SK-N-SH (cell line): ENCODE measurements around the gene CDC25B. TPM values are rescaled to one million over a fixed set of nuclear protein-coding genes. Genes with fewer than 3 reads are reported as not detected.
A peak's percentile ranks its signal among the peaks of the same experiment; 100 is the strongest.

ENCODE experiments used
- CTCF ChIA-PET: fragments of 300-600, 350-600 bp; formaldehyde crosslinking; extraction: SDS; loops from one replicate; lab custom pipeline; 2021; lab: Yijun Ruan, JAX
- POLR2A ChIA-PET: fragments of 350-600 bp; sonication (Branson Sonifier 250); formaldehyde crosslinking; extraction: SDS; loops from one replicate; lab custom pipeline; 2020; ENCODE audit warnings: antibody characterized with exemption, inconsistent platforms; lab: Yijun Ruan, JAX
- DNase-seq: peaks from one replicate; pipeline ENCODE4 v3.0.0; 2012
- H2AFZ ChIP-seq: fragments of 200-600 bp; sonication (generic); 2 replicates; pipeline ENCODE4 v1.8.1; 2016; ENCODE audit warnings: antibody characterized with exemption, mild to moderate bottlenecking, low read depth
- H3F3A ChIP-seq: fragments of 200-600 bp; sonication (generic); replicated peaks from 2 replicates; pipeline ENCODE3; 2016; ENCODE audit warnings: antibody characterized with exemption, mild to moderate bottlenecking; ENCODE audit not compliant: insufficient read depth
- H3K27ac ChIP-seq, 2 experiments: fragments of 200-500 bp in 1 of 2; fragments of 200-600 bp in 1 of 2; sonication (Bioruptor generic) in 1 of 2; sonication (generic), shearing (Covaris generic) in 1 of 2; 2 replicates each; pipeline versions ENCODE4 v1.5.1 to v1.6.1; 2014 to 2016; ENCODE audit warnings: low read depth in 2 of 2, inconsistent platforms in 1 of 2, low read length in 1 of 2, mild to moderate bottlenecking in 1 of 2, mixed read lengths in 1 of 2
- H3K27me3 ChIP-seq: fragments of 200-600 bp; sonication (generic), shearing (Covaris generic); 2 replicates; pipeline ENCODE4 v1.6.1; 2016; ENCODE audit warnings: mixed run types; ENCODE audit not compliant: insufficient read depth
- H3K36me3 ChIP-seq, 2 experiments: fragments of 200-500 bp in 1 of 2; fragments of 200-600 bp in 1 of 2; sonication (Bioruptor generic) in 1 of 2; sonication (generic) in 1 of 2; replicated peaks in 1 of 2; 2 replicates each; pipeline versions ENCODE3 to v1.5.1; 2014 to 2016; ENCODE audit warnings: low read length in 1 of 2, mild to moderate bottlenecking in 1 of 2; ENCODE audit not compliant: insufficient read depth in 2 of 2, control insufficient read depth in 1 of 2
- H3K4me1 ChIP-seq, 2 experiments: fragments of 200-500 bp in 1 of 2; fragments of 200-600 bp in 1 of 2; sonication (Bioruptor generic) in 1 of 2; sonication (generic), shearing (Covaris generic) in 1 of 2; 2 replicates each; pipeline versions ENCODE4 v1.5.1 to v1.6.1; 2014 to 2016; ENCODE audit warnings: low read depth in 1 of 2, low read length in 1 of 2, mixed run types in 1 of 2; ENCODE audit not compliant: insufficient read depth in 2 of 2, control insufficient read depth in 1 of 2
- H3K4me2 ChIP-seq: fragments of 200-600 bp; sonication (generic), shearing (Covaris generic); 2 replicates; pipeline ENCODE4 v1.6.1; 2017; ENCODE audit warnings: mixed run types
- H3K4me3 ChIP-seq, 2 experiments: fragments of 200-500 bp in 1 of 2; fragments of 200-600 bp in 1 of 2; sonication (Bioruptor generic) in 1 of 2; sonication (generic), shearing (Covaris generic) in 1 of 2; 2 replicates each; pipeline versions ENCODE4 v1.5.1 to v1.8.1; 2014 to 2016; ENCODE audit warnings: low read depth in 2 of 2, inconsistent platforms in 1 of 2, low read length in 1 of 2, mild to moderate bottlenecking in 1 of 2, mixed read lengths in 1 of 2, moderate library complexity in 1 of 2
- H3K79me2 ChIP-seq: fragments of 200-600 bp; sonication (generic); 2 replicates; pipeline ENCODE4 v1.8.1; 2017; ENCODE audit warnings: mild to moderate bottlenecking; ENCODE audit not compliant: insufficient read depth
- H3K9ac ChIP-seq: fragments of 200-600 bp; sonication (generic); 2 replicates; pipeline ENCODE4 v1.6.1; 2017; ENCODE audit warnings: mixed run types
- H3K9me2 ChIP-seq: fragments of 200-600 bp; sonication (generic); 2 replicates; pipeline ENCODE4 v1.6.1; 2017; ENCODE audit warnings: mixed run types
- H3K9me3 ChIP-seq: fragments of 200-600 bp; sonication (generic); 2 replicates; pipeline ENCODE4 v1.6.1; 2017; ENCODE audit warnings: mixed run types, mild to moderate bottlenecking, moderate library complexity
- H4K20me1 ChIP-seq: fragments of 200-600 bp; sonication (generic); 2 replicates; pipeline ENCODE4 v1.6.1; 2017; ENCODE audit warnings: mild to moderate bottlenecking, mixed run types; ENCODE audit not compliant: insufficient read depth
- CHD2 ChIP-seq: fragments of 150-350 bp; IDR thresholded peaks from 2 replicates; pipeline ENCODE4 v1.6.1; 2018; ENCODE audit warnings: low read length; ENCODE audit not compliant: partially characterized antibody
- CTCF ChIP-seq: fragments of 200-600 bp; sonication (generic); IDR thresholded peaks from 2 replicates; pipeline ENCODE4 v1.6.1; 2017; ENCODE audit warnings: antibody characterized with exemption, mild to moderate bottlenecking, moderate library complexity
- ELF1 ChIP-seq: IDR thresholded peaks from 2 replicates; pipeline ENCODE4 v1.4.0; 2012
- EZH2phosphoT487 ChIP-seq: fragments of 200-600 bp; sonication (generic); IDR thresholded peaks from 2 replicates; pipeline ENCODE4 v1.6.1; 2017; ENCODE audit warnings: low read depth, mixed run types, mild to moderate bottlenecking, antibody characterized with exemption, moderate library complexity, borderline replicate concordance
- FOXJ3 ChIP-seq: sonication (generic); formaldehyde crosslinking; IDR thresholded peaks from 2 replicates; pipeline ENCODE4 v1.5.1; 2020; ENCODE audit warnings: mild to moderate bottlenecking, missing genetic modification reagents
- GABPA ChIP-seq: IDR thresholded peaks from 2 replicates; pipeline ENCODE4 v1.4.0; 2012; ENCODE audit warnings: low read depth, mild to moderate bottlenecking
- GATA2 ChIP-seq: sonication (generic); formaldehyde crosslinking; IDR thresholded peaks from 2 replicates; pipeline ENCODE4 v1.5.0; 2020; ENCODE audit warnings: mild to moderate bottlenecking, missing genetic modification reagents
- IRF3 ChIP-seq: fragments of 150-350 bp; IDR thresholded peaks from 2 replicates; pipeline ENCODE4 v1.6.1; 2016; ENCODE audit warnings: mild to moderate bottlenecking, low read depth, low read length
- JUND ChIP-seq: IDR thresholded peaks from 2 replicates; pipeline ENCODE4 v1.4.0; 2012
- MAX ChIP-seq: IDR thresholded peaks from 2 replicates; pipeline ENCODE4 v1.4.0; 2012; ENCODE audit warnings: low read depth
- MEF2A ChIP-seq: IDR thresholded peaks from 2 replicates; pipeline ENCODE4 v1.4.0; 2012; ENCODE audit warnings: low read depth, borderline replicate concordance
- MXI1 ChIP-seq: IDR thresholded peaks from 2 replicates; pipeline ENCODE4 v1.6.1; 2012; ENCODE audit warnings: mild to moderate bottlenecking, low read depth, low read length, improper control_type of control experiment
- NRF1 ChIP-seq: IDR thresholded peaks from 2 replicates; pipeline ENCODE4 v1.6.1; 2012; ENCODE audit warnings: low read depth, mild to moderate bottlenecking, low read length
- POLR2AphosphoS5 ChIP-seq: IDR thresholded peaks from 2 replicates; pipeline ENCODE4 v1.6.1; 2012; ENCODE audit warnings: low read depth, low read length
- RCOR1 ChIP-seq: fragments of 150-350 bp; IDR thresholded peaks from 2 replicates; pipeline ENCODE4 v1.6.1; 2017; ENCODE audit warnings: antibody characterized with exemption, low read length
- SMC3 ChIP-seq: IDR thresholded peaks from 2 replicates; pipeline ENCODE4 v1.6.1; 2012; ENCODE audit warnings: low read depth, low read length, improper control_type of control experiment
- TCF12 ChIP-seq: IDR thresholded peaks from 2 replicates; pipeline ENCODE4 v1.4.0; 2012
- TEAD4 ChIP-seq: IDR thresholded peaks from 2 replicates; pipeline ENCODE4 v1.4.0; 2012; ENCODE audit warnings: mild to moderate bottlenecking, borderline replicate concordance; ENCODE audit not compliant: insufficient read depth
- USF1 ChIP-seq: IDR thresholded peaks from 2 replicates; pipeline ENCODE4 v1.4.0; 2012; ENCODE audit warnings: low read depth, borderline replicate concordance
- USF2 ChIP-seq: fragments of 150-350 bp; IDR thresholded peaks from 2 replicates; pipeline ENCODE4 v1.6.1; 2017; ENCODE audit warnings: antibody characterized with exemption, low read length, low read depth, borderline replicate concordance
- YY1 ChIP-seq: IDR thresholded peaks from 2 replicates; pipeline ENCODE4 v1.4.0; 2012; ENCODE audit warnings: low read depth, mild to moderate bottlenecking
- WGBS: methylation state at CpG from one replicate; pipeline ENCODE4 v1.1.6; 2017; ENCODE audit warnings: low lambda C conversion rate; 5-methylcytosine and 5-hydroxymethylcytosine counted together
- polyA plus RNA-seq, 3 experiments: library from polyadenylated mRNA; depleted of rRNA; stranded (reverse); fragments of >200 nt; gene quantifications; 2 replicates each; pipeline ENCODE4 v1.2.3, GENCODE V29; 2012

CDC25B gene
- polyA plus RNA-seq, 1 of the 3 experiments (the other 2 are of a cell fraction) = 56.5 TPM

GRCh38 chr20:3767110-3767426, 29.0 kb upstream of the CDC25B start:
- peak overlapping the region; percentile 95 for H2AFZ ChIP-seq
- no peaks in the 10 kb centered on the region for H3K36me3 ChIP-seq
- peaks cover 9 to 22% of the 10 kb centered on the region in 2 experiments; a peak in 3 of 4 replicates for H3K4me1 ChIP-seq
- 2% methylated on average over 13 of the region's 21 CpGs for WGBS
- H3K27ac ChIP-seq = no peak overlapping the region; a peak in 1 of 4 replicates
- peaks cover 11% of the 10 kb centered on the region; the same call in 1 of the 2 replicates for H3K79me2 ChIP-seq
- TF ChIP-seq GATA2 (CRISPR knock-in tag) = no peak
- no peak for TF ChIP-seq TCF12
- no peak for TF ChIP-seq POLR2AphosphoS5
- TF ChIP-seq JUND = no peak
- no peak for TF ChIP-seq GABPA
- no peak for TF ChIP-seq MAX
- peak overlapping the region; percentile 81 for H3K9ac ChIP-seq
- no peaks in the 10 kb centered on the region for H3K9me3 ChIP-seq
- ChIA-PET CTCF (interaction anchor here (0.6 to 13.1 kb wide), 10 partner anchors 9 to 112 kb away, joined by 3 to 151 read pairs (median 16); partner anchors contain the start of genes AP5S1 and CENPB), POLR2A (interaction anchor here (2.1 to 2.7 kb wide), 3 partner anchors 11 to 19 kb away, joined by 11 to 18 read pairs (median 13); partner anchors contain the start of gene CENPB)
- H3K27me3 ChIP-seq = no peaks in the 10 kb centered on the region
- H4K20me1 ChIP-seq = no peaks in the 10 kb centered on the region
- peak overlapping the region; percentile 97 for H3K4me2 ChIP-seq
- no peak for DNase-seq
- no peaks in the 10 kb centered on the region for H3K9me2 ChIP-seq
- peaks cover 17% of the 10 kb centered on the region for H3F3A ChIP-seq
- peak overlapping the region; percentile 83 to 93 for H3K4me3 ChIP-seq

GRCh38 chr20:3767427-3768341, 28.4 kb upstream of the CDC25B start, which contains the start of gene ADISSP:
ADISSP (minus strand) TSS chr20:3767753; CDS start chr20:3760100, 7,653 bp downstream.
- H3K9me2 ChIP-seq = no peaks in the 10 kb centered on the region
- H3K27ac ChIP-seq = peak within 1 kb of the TSS; percentile 94 to 95
- H3K4me1 ChIP-seq = peaks cover 9 to 22% of the 10 kb centered on the region in 2 experiments; a peak in 3 of 4 replicates
- CTCF ChIA-PET = interaction anchor here (0.6 to 13.1 kb wide), 19 partner anchors 9 to 318 kb away, joined by 3 to 151 read pairs (median 9); partner anchors contain the start of genes AP5S1, CENPB and SPEF1
- peaks cover 17% of the 10 kb centered on the region for H3F3A ChIP-seq
- peak within 1 kb of the TSS; percentile 97 for H3K9ac ChIP-seq
- H3K4me3 ChIP-seq = peak within 1 kb of the TSS; percentile 83 to 93
- no peaks in the 10 kb centered on the region for H3K9me3 ChIP-seq
- WGBS = under 1% methylated on average over 24 of the region's 80 CpGs
- H3K36me3 ChIP-seq = no peaks in the 10 kb centered on the region
- peak within 1 kb of the TSS; percentile 95 for H2AFZ ChIP-seq
- H4K20me1 ChIP-seq = no peaks in the 10 kb centered on the region
- peak; percentile 99 for DNase-seq
- peak within 1 kb of the TSS; percentile 97 for H3K4me2 ChIP-seq
- H3K27me3 ChIP-seq = no peaks in the 10 kb centered on the region
- H3K79me2 ChIP-seq = peaks cover 11% of the 10 kb centered on the region; the same call in 1 of the 2 replicates
- POLR2A ChIA-PET = interaction anchor here (0.6 to 2.7 kb wide), 13 partner anchors 10 to 221 kb away, joined by 3 to 18 read pairs (median 5); partner anchors contain the start of genes AP5S1, CDC25B, CENPB and SPEF1
- TF ChIP-seq GATA2 (CRISPR knock-in tag) (no peak), CHD2 (peak; percentile 99), SMC3 (no peak), MEF2A (no peak), JUND (no peak), USF1 (peak; percentile 94), YY1 (no peak), POLR2AphosphoS5 (peak; percentile 81), FOXJ3 (CRISPR knock-in tag) (no peak), EZH2phosphoT487 (no peak), USF2 (peak; percentile 81), TEAD4 (no peak), RCOR1 (no peak), MXI1 (peak; percentile 96), ELF1 (peak; percentile 72), GABPA (no peak), CTCF (peak; percentile 28), IRF3 (no peak), NRF1 (no peak), TCF12 (no peak)
